CD14-positive monocyte (primary cell): ENCODE measurements around the gene FREM3. TPM values are rescaled to one million over a fixed set of nuclear protein-coding genes. Genes with fewer than 3 reads are reported as not detected.
A peak's percentile ranks its signal among the peaks of the same experiment; 100 is the strongest.
"Not testable (repeated sequence)": the region's sequence is repeated elsewhere in the genome, so short reads cannot be mapped to it uniquely, and the experiment has no call there.

Experiments used
- DNase-seq, 3 donors: peaks; one replicate each; pipeline ENCODE4 v3.0.0-alpha.2; 2011 to 2022
- H2AFZ ChIP-seq: 2 replicates; pipeline ENCODE4 v1.6.0; 2012; ENCODE audit warnings: mild to moderate bottlenecking, low read depth, low read length, inconsistent platforms; ENCODE audit not compliant: insufficient read depth, poor library complexity, severe bottlenecking
- H3K27ac ChIP-seq, 2 donors: 1 replicate in 1 of 2; 2 replicates in 1 of 2; pipeline ENCODE4 v1.5.1; 2012 to 2013; ENCODE audit warnings: low read length in 2 of 2, control low read depth in 1 of 2, inconsistent platforms in 1 of 2, low read depth in 1 of 2, mild to moderate bottlenecking in 1 of 2
- H3K27me3 ChIP-seq, 2 donors: one replicate each; pipeline versions ENCODE4 v1.6.0 to v1.6.1; 2011 to 2013; ENCODE audit warnings: low read length in 2 of 2; ENCODE audit not compliant: control insufficient read depth in 2 of 2, insufficient read depth in 2 of 2
- H3K36me3 ChIP-seq, 2 donors: replicated peaks in 1 of 2; 1 replicate in 1 of 2; 2 replicates in 1 of 2; pipeline versions ENCODE4 v1.5.1 to v1.6.1; 2012 to 2013; ENCODE audit warnings: low read length in 2 of 2, control low read depth in 1 of 2, inconsistent platforms in 1 of 2, mild to moderate bottlenecking in 1 of 2; ENCODE audit not compliant: insufficient read depth in 2 of 2, control insufficient read depth in 1 of 2
- H3K4me1 ChIP-seq, 2 donors: 1 replicate in 1 of 2; 2 replicates in 1 of 2; pipeline versions ENCODE4 v1.5.1 to v1.6.1; 2012 to 2013; ENCODE audit warnings: low read length in 2 of 2, control low read depth in 1 of 2, inconsistent platforms in 1 of 2, mild to moderate bottlenecking in 1 of 2, moderate library complexity in 1 of 2; ENCODE audit not compliant: insufficient read depth in 2 of 2, control insufficient read depth in 1 of 2
- H3K4me2 ChIP-seq: replicated peaks from 2 replicates; pipeline ENCODE3; 2012; ENCODE audit warnings: low read length, moderate library complexity, mild to moderate bottlenecking; ENCODE audit not compliant: poor library complexity, severe bottlenecking; ENCODE audit errors: extremely low read depth
- H3K4me3 ChIP-seq, 3 experiments: fragments of 200-600 bp in 1 of 3; sonication (generic) in 1 of 3; replicated peaks in 1 of 3; 1 replicate in 2 of 3; 2 replicates in 1 of 3; pipeline ENCODE4 v1.5.1; 2011 to 2013; ENCODE audit warnings: low read length in 3 of 3, mild to moderate bottlenecking in 3 of 3, control low read depth in 2 of 3, low read depth in 2 of 3, inconsistent platforms in 1 of 3, moderate library complexity in 1 of 3
- H3K79me2 ChIP-seq: 2 replicates; pipeline ENCODE4 v1.6.0; 2012; ENCODE audit warnings: mild to moderate bottlenecking, control low read depth, inconsistent platforms, low read length, moderate library complexity; ENCODE audit not compliant: insufficient read depth
- H3K9ac ChIP-seq: 2 replicates; pipeline ENCODE4 v1.6.0; 2017; ENCODE audit warnings: low read length, mild to moderate bottlenecking; ENCODE audit not compliant: insufficient read depth, poor library complexity, severe bottlenecking
- H3K9me3 ChIP-seq, 2 donors: replicated peaks in 1 of 2; 1 replicate in 1 of 2; 2 replicates in 1 of 2; pipeline versions ENCODE4 v1.5.1 to v1.6.1; 2012 to 2013; ENCODE audit warnings: low read length in 2 of 2, control low read depth in 1 of 2; ENCODE audit not compliant: control insufficient read depth in 1 of 2, insufficient read depth in 1 of 2
- H4K20me1 ChIP-seq: 2 replicates; pipeline ENCODE4 v1.6.0; 2012; ENCODE audit warnings: mild to moderate bottlenecking, low read length, control low read depth, moderate library complexity; ENCODE audit not compliant: insufficient read depth
- H3K27ac Mint-ChIP-seq, 7 donors: one replicate each; pipeline ENCODE4 v1.8.0; 2020; ENCODE audit warnings: mild to moderate bottlenecking in 7 of 7, mixed read lengths in 7 of 7, moderate library complexity in 6 of 7, inconsistent platforms in 2 of 7
- H3K27me3 Mint-ChIP-seq, 3 donors: one replicate each; pipeline ENCODE4 v1.8.0; 2021 to 2022; ENCODE audit warnings: low read depth in 3 of 3, mild to moderate bottlenecking in 3 of 3, mixed read lengths in 3 of 3, moderate library complexity in 3 of 3, inconsistent platforms in 1 of 3
- H3K36me3 Mint-ChIP-seq, 2 donors: one replicate each; pipeline ENCODE4 v1.8.0; 2020; ENCODE audit warnings: mixed read lengths in 2 of 2, inconsistent platforms in 1 of 2, mild to moderate bottlenecking in 1 of 2
- H3K4me1 Mint-ChIP-seq: one replicate; pipeline ENCODE4 v1.8.0; 2020; ENCODE audit warnings: mild to moderate bottlenecking, mixed read lengths
- H3K4me3 Mint-ChIP-seq, 2 donors: one replicate each; pipeline ENCODE4 v1.8.0; 2020; ENCODE audit warnings: mild to moderate bottlenecking in 2 of 2, mixed read lengths in 2 of 2, moderate library complexity in 1 of 2
- H3K9me3 Mint-ChIP-seq, 7 donors: one replicate each; pipeline ENCODE4 v1.8.0; 2020 to 2022; ENCODE audit warnings: mixed read lengths in 7 of 7, mild to moderate bottlenecking in 6 of 7, moderate library complexity in 6 of 7, inconsistent platforms in 2 of 7
- WGBS: methylation state at CpG from one replicate; pipeline ENCODE4 v1.1.5; 2013; ENCODE audit warnings: missing lambda C conversion rate; ENCODE audit not compliant: insufficient coverage; 5-methylcytosine and 5-hydroxymethylcytosine counted together
- intact Hi-C, 2 donors: fragments of 100-400 bp; cut with micrococcal nuclease; formaldehyde crosslinking; loops; one replicate each; pipeline versions ENCODE4 v1.15.0 to v1.15.1; 2023
- polyA plus RNA-seq, 3 donors: library from polyadenylated mRNA; depleted of rRNA in 1 of 3; unstranded in 2 of 3; stranded (reverse) in 1 of 3; fragments of 300-500 nt in 2 of 3; fragments of >200 nt in 1 of 3; fragmentation: Illumina TruSeq in 2 of 3; gene quantifications; 1 replicate in 2 of 3; 2 replicates in 1 of 3; pipeline ENCODE4 v1.2.3, GENCODE V29; 2012 to 2021
- TF ChIP-seq, protein P1 (sequence below): fragments of 200-600 bp; IDR thresholded peaks from one replicate; pipeline ENCODE4 v1.8.0; 2022; ENCODE audit warnings: antibody characterized with exemption, mild to moderate bottlenecking

Gene FREM3
- polyA plus RNA-seq, 3 donors: not detected

DNA sequence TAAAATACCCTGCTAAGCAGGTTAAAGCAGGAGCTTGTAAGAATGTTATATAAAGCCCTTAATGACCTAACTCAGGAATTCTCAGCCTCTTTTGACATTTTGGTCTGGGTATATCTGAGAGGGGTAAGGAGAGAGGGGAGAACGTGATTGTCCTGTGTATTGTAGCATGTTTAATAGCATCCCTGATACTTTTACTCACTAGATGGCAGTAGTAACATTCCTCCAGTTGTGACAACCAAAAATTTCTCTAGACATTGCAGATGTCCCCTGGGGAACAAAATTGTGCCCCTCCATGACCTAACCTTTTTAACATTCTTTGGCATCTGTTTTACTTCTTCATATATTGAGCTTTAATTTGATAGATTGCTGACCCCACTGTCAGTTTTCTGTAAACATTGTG lies 169.1 kb downstream of the FREM3 start:
- peaks cover 98 to 100% of the 10 kb centered on the region in 2 donors for H3K36me3 ChIP-seq
- TF ChIP-seq, protein P1, sequence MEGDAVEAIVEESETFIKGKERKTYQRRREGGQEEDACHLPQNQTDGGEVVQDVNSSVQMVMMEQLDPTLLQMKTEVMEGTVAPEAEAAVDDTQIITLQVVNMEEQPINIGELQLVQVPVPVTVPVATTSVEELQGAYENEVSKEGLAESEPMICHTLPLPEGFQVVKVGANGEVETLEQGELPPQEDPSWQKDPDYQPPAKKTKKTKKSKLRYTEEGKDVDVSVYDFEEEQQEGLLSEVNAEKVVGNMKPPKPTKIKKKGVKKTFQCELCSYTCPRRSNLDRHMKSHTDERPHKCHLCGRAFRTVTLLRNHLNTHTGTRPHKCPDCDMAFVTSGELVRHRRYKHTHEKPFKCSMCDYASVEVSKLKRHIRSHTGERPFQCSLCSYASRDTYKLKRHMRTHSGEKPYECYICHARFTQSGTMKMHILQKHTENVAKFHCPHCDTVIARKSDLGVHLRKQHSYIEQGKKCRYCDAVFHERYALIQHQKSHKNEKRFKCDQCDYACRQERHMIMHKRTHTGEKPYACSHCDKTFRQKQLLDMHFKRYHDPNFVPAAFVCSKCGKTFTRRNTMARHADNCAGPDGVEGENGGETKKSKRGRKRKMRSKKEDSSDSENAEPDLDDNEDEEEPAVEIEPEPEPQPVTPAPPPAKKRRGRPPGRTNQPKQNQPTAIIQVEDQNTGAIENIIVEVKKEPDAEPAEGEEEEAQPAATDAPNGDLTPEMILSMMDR: peak; percentile 30
- H3K9me3 ChIP-seq: no peaks in the 10 kb centered on the region
- no peaks in the 10 kb centered on the region for H3K79me2 ChIP-seq
- Mint-ChIP-seq H3K27me3 (peaks cover 0 to 1% (median 0%) of the 10 kb centered on the region in 3 donors), H3K9me3 (no peaks in the 10 kb centered on the region), H3K27ac (no peak overlapping the region), H3K4me3 (no peak overlapping the region), H3K4me1 (no peaks in the 10 kb centered on the region), H3K36me3 (peaks cover 86 to 95% of the 10 kb centered on the region in 2 donors)
- no peak overlapping the region for H3K4me2 ChIP-seq
- H3K9ac ChIP-seq: no peak overlapping the region
- H3K4me1 ChIP-seq: no peaks in the 10 kb centered on the region
- WGBS: no CpG with 5 or more reads among the region's 1 CpG
- H4K20me1 ChIP-seq: peaks cover 12% of the 10 kb centered on the region
- H2AFZ ChIP-seq: no peak overlapping the region
- H3K27ac ChIP-seq: no peak overlapping the region
- H3K4me3 ChIP-seq: no peak overlapping the region
- DNase-seq: no peak
- intact Hi-C loops: no loop called here
- H3K27me3 ChIP-seq: no peaks in the 10 kb centered on the region

DNA sequence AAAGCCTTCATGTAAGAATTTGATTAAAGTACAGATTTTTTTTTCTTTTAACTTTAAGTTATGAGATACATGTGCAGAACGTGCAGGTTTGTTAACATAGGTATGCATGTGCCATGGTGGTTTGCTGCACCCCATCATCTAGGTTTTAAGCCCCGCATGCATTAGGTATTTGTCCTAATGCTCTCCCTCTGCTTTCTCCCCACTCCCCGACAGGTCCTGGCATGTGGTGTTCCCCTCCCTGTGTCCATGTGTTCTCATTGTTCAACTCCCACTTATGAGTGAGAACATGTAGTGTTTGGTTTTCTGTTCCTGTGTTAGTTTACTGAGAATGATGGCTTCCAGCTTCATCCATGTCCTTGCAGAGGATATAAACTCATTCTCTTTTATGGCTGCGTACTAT lies 172.4 kb downstream of the FREM3 start:
- H3K4me1 ChIP-seq, H3K9me3 ChIP-seq, H3K9me3 Mint-ChIP-seq, H3K4me1 Mint-ChIP-seq, H3K27ac ChIP-seq, H3K4me3 ChIP-seq, H3K4me2 ChIP-seq, H3K27me3 Mint-ChIP-seq, H2AFZ ChIP-seq, H3K9ac ChIP-seq, H3K27ac Mint-ChIP-seq, H3K4me3 Mint-ChIP-seq, H3K27me3 ChIP-seq, intact Hi-C loops, DNase-seq: not testable (repeated sequence)
- Histone ChIP-seq H3K36me3 (peaks cover 99 to 100% of the 10 kb centered on the region in 2 donors), H4K20me1 (peaks cover 27% of the 10 kb centered on the region), H3K79me2 (peaks cover 12% of the 10 kb centered on the region)
- peaks cover 81 to 96% of the 10 kb centered on the region in 2 donors for H3K36me3 Mint-ChIP-seq
- no CpG with 5 or more reads among the region's 4 CpGs for WGBS

Other genes with a start within 250 kb of the FREM3 start
- 10 to 100 TPM in 2 of 3 donors, 1 to 10 TPM in 1; 5.6 to 19.4 (median 12.6) TPM for gene SMARCA5, start 187.0 kb downstream of the FREM3 start, polyA plus RNA-seq
- gene GYPE, start 204.9 kb upstream of the FREM3 start, polyA plus RNA-seq: under 1 TPM in 2 of 3 donors, not detected in 1; 0.34 to 0.49 TPM